ENCODE results near the gene GRIFIN.
A peak's percentile ranks its signal among the peaks of the same experiment; 100 is the strongest.

Gene GRIFIN

GRCh38 chr7:2446676-2447075 is 29.5 kb downstream of the GRIFIN start:
- intact Hi-C loops (cut with DNase I): no loop called here
- DNase-seq: no peak

GRCh38 chr7:2445898-2446555 is 30.2 kb downstream of the GRIFIN start:
- intact Hi-C loops (cut with DNase I): no loop called here
- DNase-seq: peak in 23 of 42 donors; percentile 14 to 75 (median 44)

GRCh38 chr7:2445047-2445446 is 31.2 kb downstream of the GRIFIN start:
- intact Hi-C loops (cut with DNase I): no loop called here
- peak in 6 of 42 donors; percentile 22 to 42 (median 24) for DNase-seq

GRCh38 chr7:2444476-2444875 is 31.7 kb downstream of the GRIFIN start:
- DNase-seq: peak in 22 of 42 donors; percentile 16 to 66 (median 38)

GRCh38 chr7:2443491-2443890 is 32.7 kb downstream of the GRIFIN start:
- no peak for DNase-seq
- intact Hi-C loops (cut with DNase I): no loop called here

More at GRCh38 chr7:2444476-2444875, 31.7 kb downstream of the GRIFIN start:
- intact Hi-C loops (cut with DNase I): no loop called here

GRCh38 chr7:2441430-2442058 is 34.7 kb downstream of the GRIFIN start:
- intact Hi-C loops (cut with DNase I): no loop called here
- DNase-seq: no peak

GRCh38 chr7:2440608-2441245 is 35.5 kb downstream of the GRIFIN start:
- intact Hi-C loops (cut with DNase I): no loop called here
- DNase-seq: no peak

GRCh38 chr7:2438775-2439174 is 37.4 kb downstream of the GRIFIN start:
- intact Hi-C loops (cut with DNase I): no loop called here
- no peak for DNase-seq

GRCh38 chr7:2438186-2438585 is 38.0 kb downstream of the GRIFIN start:
- DNase-seq: no peak
- intact Hi-C loops (cut with DNase I): no loop called here

GRCh38 chr7:2437537-2438148 is 38.6 kb downstream of the GRIFIN start:
- DNase-seq: peak in 1 of 42 donors; percentile 28
- intact Hi-C loops (cut with DNase I): no loop called here

- peak in 6 of 42 donors; percentile 20 to 60 (median 38) for DNase-seq
- intact Hi-C loops (cut with DNase I): no loop called here
Measured at GRCh38 chr7:2437136-2437535, 39.1 kb downstream of the GRIFIN start.

- DNase-seq: no peak
- intact Hi-C loops (cut with DNase I): no loop called here
Measured at GRCh38 chr7:2436341-2437104, 39.7 kb downstream of the GRIFIN start.

GRCh38 chr7:2435146-2435545 is 41.1 kb downstream of the GRIFIN start:
- intact Hi-C loops (cut with DNase I): no loop called here
- DNase-seq: no peak

GRCh38 chr7:2433713-2434550 is 42.3 kb downstream of the GRIFIN start:
- intact Hi-C loops (cut with DNase I): no loop called here
- DNase-seq: no peak

GRCh38 chr7:2432910-2433712 is 43.1 kb downstream of the GRIFIN start:
- intact Hi-C loops (cut with DNase I): no loop called here
- DNase-seq: no peak

- DNase-seq: no peak
Measured at GRCh38 chr7:2431260-2431867, 44.8 kb downstream of the GRIFIN start.

GRCh38 chr7:2425749-2426148 is 50.4 kb downstream of the GRIFIN start:
- DNase-seq: no peak
- intact Hi-C loops (cut with DNase I): no loop called here

More at GRCh38 chr7:2431260-2431867, 44.8 kb downstream of the GRIFIN start:
- intact Hi-C loops (cut with DNase I): no loop called here

All from head of caudate nucleus (tissue), 42 donors.